Measurements from ENCODE around the gene FOXP1. TPM values are rescaled to one million over a fixed set of nuclear protein-coding genes. Genes with fewer than 3 reads are reported as not detected.

FOXP1 gene
- total and polyA plus RNA-seq, 2 experiments from 2014 or later, result 37.4 to 59.9 TPM

DNA sequence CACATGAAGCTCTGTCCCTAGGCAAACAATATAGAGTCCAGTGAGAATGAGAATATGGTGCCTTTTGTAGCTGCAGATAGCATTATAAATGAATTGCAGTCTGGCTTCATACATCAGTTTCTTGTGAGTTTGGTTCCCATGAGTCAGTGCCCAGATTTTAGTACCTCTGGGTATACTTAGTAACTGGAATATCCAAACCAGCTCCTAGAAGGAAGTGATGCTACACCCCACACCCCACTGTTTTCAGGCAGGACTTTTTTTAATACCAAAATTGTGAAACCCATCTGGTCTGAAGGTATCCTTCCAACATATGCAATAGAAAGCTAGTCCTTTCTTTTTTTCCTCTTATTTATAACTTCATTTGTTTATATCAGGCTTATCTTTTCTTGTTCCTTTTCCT lies 42.1 kb upstream of the FOXP1 start:
- no peaks in the 10 kb centered on the region for H3K9me3 ChIP-seq (ENCODE audit: low read depth)
- H3F3A ChIP-seq (ENCODE audit: insufficient read depth), result peaks cover 26% of the 10 kb centered on the region
- no peaks in the 10 kb centered on the region for H3K36me3 ChIP-seq (ENCODE audit: low read depth)
- H3K4me1 ChIP-seq (ENCODE audit: insufficient read depth), result peaks cover 20% of the 10 kb centered on the region
- no peak overlapping the region for H3K27ac ChIP-seq
- H3K9me2 ChIP-seq (ENCODE audit: insufficient read depth), result no peaks in the 10 kb centered on the region
- peaks cover 23% of the 10 kb centered on the region for H3K27me3 ChIP-seq (replicated peaks; ENCODE audit: insufficient read depth)
- H3K79me2 ChIP-seq (ENCODE audit: insufficient read depth), result no peaks in the 10 kb centered on the region
- H2AFZ ChIP-seq, result no peak overlapping the region
- no peak for DNase-seq
- in situ Hi-C loops (cut with MboI), result no loop called here
- TF ChIP-seq EZH2phosphoT487 (IDR thresholded peaks at IDR 0.05; ENCODE audit: insufficient read depth, low read depth) (no peak), EZH2 (IDR thresholded peaks at IDR 0.05; ENCODE audit: insufficient read depth, poor library complexity, severe bottlenecking) (no peak)
- H3K9ac ChIP-seq, result no peak overlapping the region
- no peak overlapping the region for H3K4me3 ChIP-seq
- no peak overlapping the region for H3K4me2 ChIP-seq (ENCODE audit: unreplicated experiment)
- no peaks in the 10 kb centered on the region for H4K20me1 ChIP-seq (ENCODE audit: insufficient read depth)

DNA sequence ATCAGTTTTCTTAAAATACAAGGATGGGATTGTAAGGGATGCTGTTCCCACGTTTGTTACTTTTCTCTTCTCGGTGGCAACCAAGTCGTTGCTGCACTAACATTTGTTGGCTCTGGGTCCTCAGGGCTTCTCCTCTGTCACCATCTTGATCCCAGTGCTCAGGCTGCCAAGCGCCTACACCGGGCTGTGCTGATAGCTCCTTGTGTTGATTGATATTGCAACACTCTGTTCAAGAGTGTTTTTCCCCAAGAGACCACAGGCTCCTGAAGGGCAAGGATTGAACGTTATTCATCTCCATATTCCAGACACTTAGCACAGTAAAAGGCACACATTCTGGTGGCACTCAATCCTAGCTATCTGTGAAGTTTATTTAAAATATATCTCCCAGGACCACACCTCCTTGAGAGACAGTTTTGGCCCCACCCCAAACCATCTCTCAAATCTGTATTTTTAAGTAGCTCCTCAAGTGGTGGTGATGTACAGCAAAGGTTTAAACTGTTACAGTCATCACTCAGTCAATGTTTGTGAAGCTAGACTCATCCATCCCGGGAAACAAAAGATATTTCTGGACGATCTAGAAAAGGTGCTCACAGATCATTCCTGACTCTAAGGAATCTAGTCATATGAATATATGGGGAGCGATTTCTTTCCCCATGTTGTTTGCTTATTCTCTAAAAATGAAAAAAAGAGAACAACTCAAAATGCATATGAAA lies 38.5 kb upstream of the FOXP1 start:
- DNase-seq, result no peak
- Histone ChIP-seq H4K20me1 (ENCODE audit: insufficient read depth) (no peaks in the 10 kb centered on the region), H3K4me2 (ENCODE audit: unreplicated experiment) (no peak overlapping the region), H3K9me3 (ENCODE audit: low read depth) (no peaks in the 10 kb centered on the region), H3K27ac (no peak overlapping the region), H3K4me1 (ENCODE audit: insufficient read depth) (no peaks in the 10 kb centered on the region), H3K9ac (no peak overlapping the region), H3K9me2 (ENCODE audit: insufficient read depth) (no peaks in the 10 kb centered on the region), H2AFZ (no peak overlapping the region), H3K36me3 (ENCODE audit: low read depth) (no peaks in the 10 kb centered on the region), H3K27me3 (replicated peaks; ENCODE audit: insufficient read depth) (peaks cover 23% of the 10 kb centered on the region), H3K4me3 (no peak overlapping the region), H3F3A (ENCODE audit: insufficient read depth) (no peaks in the 10 kb centered on the region), H3K79me2 (ENCODE audit: insufficient read depth) (no peaks in the 10 kb centered on the region)
- in situ Hi-C loops (cut with MboI), result no loop called here
- TF ChIP-seq EZH2phosphoT487 (IDR thresholded peaks at IDR 0.05; ENCODE audit: insufficient read depth, low read depth), result no peak
- WGBS, 2 experiments (ENCODE audit: low coverage in 1 of 2, low lambda C conversion rate in 2 of 2, missing lambda C conversion rate in 2 of 2), result 72 to 77% methylated on average over 9 of the region's 9 CpGs

DNA sequence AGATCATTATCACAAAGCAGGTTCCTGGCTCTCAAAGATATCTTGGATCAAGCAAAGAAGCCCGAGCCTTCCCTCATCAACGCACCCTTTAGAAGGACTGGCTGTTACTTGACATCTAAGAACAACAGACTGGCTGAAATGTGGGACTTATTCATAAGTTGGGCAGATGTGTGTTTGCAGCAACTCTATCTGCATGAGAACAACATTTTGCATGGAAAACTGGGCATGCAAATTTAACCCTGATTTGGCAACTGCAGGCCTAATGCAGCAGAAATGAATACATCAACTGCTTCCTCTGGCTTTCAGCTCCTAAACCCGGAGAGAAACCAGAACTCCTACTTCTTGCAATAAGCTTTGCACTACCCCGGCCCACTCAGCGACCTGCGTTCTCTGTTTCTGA lies 35.0 kb upstream of the FOXP1 start:
- no peak for DNase-seq

DNA sequence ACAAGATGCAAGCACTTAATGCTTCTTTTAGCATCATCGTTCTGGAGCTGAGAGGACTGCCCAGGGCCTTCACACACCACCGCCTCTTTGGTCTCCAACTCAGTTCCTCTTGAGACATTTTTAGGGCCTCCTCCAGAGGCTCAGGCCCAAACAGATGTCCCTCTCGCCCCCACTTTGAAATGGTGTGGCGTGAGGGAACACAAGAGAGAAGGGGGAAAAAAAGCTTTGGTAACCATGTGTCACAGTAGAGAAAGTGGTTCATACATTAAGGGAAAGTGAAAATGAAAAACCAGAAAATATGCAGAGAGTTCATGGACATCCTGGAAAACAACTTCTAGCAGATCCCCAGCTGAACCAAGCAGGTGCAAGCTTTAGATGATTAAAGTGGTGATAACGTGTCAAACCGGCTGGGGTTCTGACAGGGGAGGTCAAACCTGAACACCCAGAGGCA lies 33.1 kb upstream of the FOXP1 start:
- H3K4me3 ChIP-seq, result no peak overlapping the region
- 90% methylated on average over 6 of the region's 6 CpGs for WGBS, 2 experiments (ENCODE audit: low coverage in 1 of 2, low lambda C conversion rate in 2 of 2, missing lambda C conversion rate in 2 of 2)
- H4K20me1 ChIP-seq (ENCODE audit: insufficient read depth), result no peaks in the 10 kb centered on the region
- H3K4me2 ChIP-seq (ENCODE audit: unreplicated experiment), result no peak overlapping the region
- H3K27ac ChIP-seq, result no peak overlapping the region
- no peak for DNase-seq
- H3K4me1 ChIP-seq (ENCODE audit: insufficient read depth), result no peaks in the 10 kb centered on the region
- no peaks in the 10 kb centered on the region for H3K36me3 ChIP-seq (ENCODE audit: low read depth)
- H3K9me2 ChIP-seq (ENCODE audit: insufficient read depth), result no peaks in the 10 kb centered on the region
- H3K9ac ChIP-seq, result no peak overlapping the region
- no peaks in the 10 kb centered on the region for H3F3A ChIP-seq (ENCODE audit: insufficient read depth)
- TF ChIP-seq EZH2 (IDR thresholded peaks at IDR 0.05; ENCODE audit: insufficient read depth, poor library complexity, severe bottlenecking) (no peak), EZH2phosphoT487 (IDR thresholded peaks at IDR 0.05; ENCODE audit: insufficient read depth, low read depth) (no peak)
- peaks cover 9% of the 10 kb centered on the region for H3K27me3 ChIP-seq (replicated peaks; ENCODE audit: insufficient read depth)
- no peak overlapping the region for H2AFZ ChIP-seq
- in situ Hi-C loops (cut with MboI), result no loop called here
- H3K9me3 ChIP-seq (ENCODE audit: low read depth), result no peaks in the 10 kb centered on the region
- no peaks in the 10 kb centered on the region for H3K79me2 ChIP-seq (ENCODE audit: insufficient read depth)

More for the DNA sequence above, 35.0 kb upstream of the FOXP1 start:
- Histone ChIP-seq H3K27me3 (replicated peaks; ENCODE audit: insufficient read depth) (peaks cover 22% of the 10 kb centered on the region), H3K4me1 (ENCODE audit: insufficient read depth) (no peaks in the 10 kb centered on the region), H3K9me3 (ENCODE audit: low read depth) (no peaks in the 10 kb centered on the region), H3K9ac (no peak overlapping the region), H4K20me1 (ENCODE audit: insufficient read depth) (no peaks in the 10 kb centered on the region), H3F3A (ENCODE audit: insufficient read depth) (no peaks in the 10 kb centered on the region), H3K9me2 (ENCODE audit: insufficient read depth) (no peaks in the 10 kb centered on the region), H3K27ac (no peak overlapping the region), H3K79me2 (ENCODE audit: insufficient read depth) (no peaks in the 10 kb centered on the region), H3K4me2 (ENCODE audit: unreplicated experiment) (no peak overlapping the region), H3K4me3 (no peak overlapping the region), H3K36me3 (ENCODE audit: low read depth) (no peaks in the 10 kb centered on the region), H2AFZ (no peak overlapping the region)
- TF ChIP-seq EZH2phosphoT487 (IDR thresholded peaks at IDR 0.05; ENCODE audit: insufficient read depth, low read depth), result no peak
- no peak for TF ChIP-seq EZH2 (IDR thresholded peaks at IDR 0.05; ENCODE audit: insufficient read depth, poor library complexity, severe bottlenecking)
- in situ Hi-C loops (cut with MboI), result no loop called here
- WGBS, 2 experiments (ENCODE audit: low coverage in 1 of 2, low lambda C conversion rate in 2 of 2, missing lambda C conversion rate in 2 of 2), result 77 to 84% methylated on average over 6 of the region's 6 CpGs

DNA sequence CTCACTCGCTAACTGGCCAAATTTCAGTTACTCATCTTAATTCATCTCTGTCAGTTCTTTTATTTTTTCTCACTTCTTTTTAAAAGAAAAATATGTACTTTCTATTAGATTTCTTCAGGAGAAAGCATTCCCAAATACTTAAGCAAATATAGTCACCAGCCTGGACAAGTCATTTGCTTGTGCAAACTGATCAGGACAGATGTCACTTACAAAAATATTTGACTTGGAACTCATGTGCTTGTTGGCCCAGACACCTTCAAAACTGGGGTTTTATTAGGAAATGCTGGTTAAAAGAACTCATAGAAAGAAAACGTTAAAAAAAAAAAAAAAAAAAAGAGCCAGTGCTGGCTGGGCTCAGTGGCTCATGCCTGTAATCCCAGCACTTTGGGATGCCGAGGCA lies 31.3 kb upstream of the FOXP1 start:
- in situ Hi-C loops (cut with MboI), result no loop called here
- no peaks in the 10 kb centered on the region for H3K79me2 ChIP-seq (ENCODE audit: insufficient read depth)
- no peaks in the 10 kb centered on the region for H3K9me2 ChIP-seq (ENCODE audit: insufficient read depth)
- no peak overlapping the region for H3K4me2 ChIP-seq (ENCODE audit: unreplicated experiment)
- no peak overlapping the region for H3K27ac ChIP-seq
- H3K4me1 ChIP-seq (ENCODE audit: insufficient read depth), result no peaks in the 10 kb centered on the region
- no peak overlapping the region for H3K9ac ChIP-seq
- H4K20me1 ChIP-seq (ENCODE audit: insufficient read depth), result no peaks in the 10 kb centered on the region
- TF ChIP-seq EZH2 (IDR thresholded peaks at IDR 0.05; ENCODE audit: insufficient read depth, poor library complexity, severe bottlenecking), result no peak
- no peaks in the 10 kb centered on the region for H3K27me3 ChIP-seq (replicated peaks; ENCODE audit: insufficient read depth)
- 48 to 58% methylated on average over 3 of the region's 3 CpGs for WGBS, 2 experiments (ENCODE audit: low coverage in 1 of 2, low lambda C conversion rate in 2 of 2, missing lambda C conversion rate in 2 of 2)
- DNase-seq, result no peak
- H3K9me3 ChIP-seq (ENCODE audit: low read depth), result no peaks in the 10 kb centered on the region
- no peaks in the 10 kb centered on the region for H3F3A ChIP-seq (ENCODE audit: insufficient read depth)
- no peak overlapping the region for H3K4me3 ChIP-seq
- H2AFZ ChIP-seq, result no peak overlapping the region
- H3K36me3 ChIP-seq (ENCODE audit: low read depth), result no peaks in the 10 kb centered on the region
